DMS153 treated with DMSO at 0.1 percent for 48 hours (cell line): ENCODE data around the gene ATP8B1.
"Not testable (repeated sequence)": the region's sequence is repeated elsewhere in the genome, so short reads cannot be mapped to it uniquely, and the experiment has no call there.

Source experiments
- DNase-seq: peaks from one replicate; lab custom pipeline; 2025; ENCODE audit not compliant: unreplicated experiment; lab: John Stamatoyannopoulos, UW

ATP8B1 gene

GRCh38 chr18:57674891-57675290 is 128.2 kb downstream of the ATP8B1 start:
- no peak for DNase-seq

- DNase-seq: no peak
These were observed 133.1 kb downstream of the ATP8B1 start for GRCh38 chr18:57670046-57670445.

- no peak for DNase-seq
These were observed 135.1 kb downstream of the ATP8B1 start for GRCh38 chr18:57668021-57668420.

GRCh38 chr18:57666818-57667497 is 136.2 kb downstream of the ATP8B1 start:
- DNase-seq: no peak

- DNase-seq: no peak
These were observed 138.4 kb downstream of the ATP8B1 start for GRCh38 chr18:57664568-57665165.

- no peak for DNase-seq
These were observed 142.2 kb downstream of the ATP8B1 start for GRCh38 chr18:57660961-57661360.

- no peak for DNase-seq
These were observed 143.5 kb downstream of the ATP8B1 start for GRCh38 chr18:57659460-57660102.

- no peak for DNase-seq
These were observed 145.6 kb downstream of the ATP8B1 start for GRCh38 chr18:57657542-57657941.

- no peak for DNase-seq
These were observed 147.4 kb downstream of the ATP8B1 start for GRCh38 chr18:57655740-57656139.

GRCh38 chr18:57651914-57652313 is 151.2 kb downstream of the ATP8B1 start:
- DNase-seq: no peak

- no peak for DNase-seq
These were observed 153.3 kb downstream of the ATP8B1 start for GRCh38 chr18:57649556-57650500.

GRCh38 chr18:57648414-57648813 is 154.7 kb downstream of the ATP8B1 start:
- DNase-seq: no peak

- DNase-seq: no peak
These were observed 158.6 kb downstream of the ATP8B1 start for GRCh38 chr18:57644540-57644939.

GRCh38 chr18:57643726-57644125 is 159.4 kb downstream of the ATP8B1 start:
- DNase-seq: not testable (repeated sequence)

- DNase-seq: not testable (repeated sequence)
These were observed 160.7 kb downstream of the ATP8B1 start for GRCh38 chr18:57642462-57642861.

- no peak for DNase-seq
These were observed 162.4 kb downstream of the ATP8B1 start for GRCh38 chr18:57640749-57641148.

GRCh38 chr18:57640236-57640635 is 162.9 kb downstream of the ATP8B1 start:
- no peak for DNase-seq

- no peak for DNase-seq
These were observed 167.9 kb downstream of the ATP8B1 start for GRCh38 chr18:57635003-57635822.

GRCh38 chr18:57631697-57632096 is 171.4 kb downstream of the ATP8B1 start:
- no peak for DNase-seq
